Stimulated activated CD8-positive, alpha-beta memory T cell treated with anti-CD3 and anti-CD28 coated beads, Interleukin-2, amount 100 ng/mL, for 1 hour (primary cell): ENCODE data around the gene ALDH1A3.
A peak's percentile ranks its signal among the peaks of the same experiment; 100 is the strongest.
"Not testable (repeated sequence)": the region's sequence is repeated elsewhere in the genome, so short reads cannot be mapped to it uniquely, and the experiment has no call there.

Experiments used
- DNase-seq, 2 donors: peaks; one replicate each; pipeline ENCODE4 v3.0.0-alpha.2; 2020; ENCODE audit warnings: low read depth in 2 of 2

ALDH1A3 gene

DNA sequence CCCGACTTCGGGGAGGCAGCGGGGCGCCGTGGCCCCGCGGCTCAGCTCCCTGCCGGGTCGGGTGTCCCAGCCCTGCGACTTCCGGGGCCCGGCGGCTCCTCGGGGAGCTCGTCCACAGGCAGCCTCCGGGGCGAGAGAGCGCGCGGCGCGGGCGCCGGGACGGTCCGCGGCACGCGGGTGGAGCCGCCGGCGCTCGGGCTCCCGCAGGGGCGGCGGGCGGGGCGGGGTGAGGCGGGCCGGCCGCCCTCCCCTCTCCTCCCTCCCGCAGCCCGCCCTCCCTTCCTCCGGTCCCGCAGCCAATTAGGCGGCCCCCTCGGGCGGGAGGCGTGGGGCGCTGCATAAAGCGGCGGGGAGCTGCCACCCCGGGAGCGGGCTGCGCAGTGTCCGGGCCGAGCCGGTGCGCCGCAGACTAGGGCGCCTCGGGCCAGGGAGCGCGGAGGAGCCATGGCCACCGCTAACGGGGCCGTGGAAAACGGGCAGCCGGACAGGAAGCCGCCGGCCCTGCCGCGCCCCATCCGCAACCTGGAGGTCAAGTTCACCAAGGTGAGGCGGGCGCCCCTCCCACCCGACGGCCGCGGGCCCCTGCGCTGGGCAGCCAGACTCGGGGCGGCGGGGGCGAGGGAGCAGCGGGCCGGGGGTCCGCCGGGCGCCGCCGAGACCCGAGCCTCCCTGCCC is at the start of gene ALDH1A3:
TSS of gene ALDH1A3 (plus strand) at position 368 of the 675 bp plus-strand sequence. CDS start at position 445, 77 bp downstream.
- no peak for DNase-seq

DNA sequence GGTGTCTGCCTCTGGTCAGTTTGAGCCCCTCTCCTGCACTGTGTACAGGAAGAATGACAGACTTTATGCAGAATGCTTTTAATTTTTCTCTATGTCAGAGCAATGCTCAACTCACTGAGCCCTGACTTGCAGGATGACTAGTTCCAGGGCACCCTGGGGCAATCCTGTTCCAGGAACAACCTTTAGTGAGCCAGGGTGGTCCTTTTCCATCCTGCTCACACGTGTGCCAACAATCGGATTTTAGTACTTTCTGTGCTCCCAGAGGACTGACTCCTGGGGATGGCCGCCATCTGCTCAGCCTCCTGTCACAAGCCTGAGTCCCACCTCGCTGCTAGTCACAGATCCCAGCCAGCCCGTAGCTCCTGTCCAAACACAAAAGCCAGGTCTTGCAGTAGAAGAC is 48.2 kb upstream of the ALDH1A3 start:
- DNase-seq: no peak

DNA sequence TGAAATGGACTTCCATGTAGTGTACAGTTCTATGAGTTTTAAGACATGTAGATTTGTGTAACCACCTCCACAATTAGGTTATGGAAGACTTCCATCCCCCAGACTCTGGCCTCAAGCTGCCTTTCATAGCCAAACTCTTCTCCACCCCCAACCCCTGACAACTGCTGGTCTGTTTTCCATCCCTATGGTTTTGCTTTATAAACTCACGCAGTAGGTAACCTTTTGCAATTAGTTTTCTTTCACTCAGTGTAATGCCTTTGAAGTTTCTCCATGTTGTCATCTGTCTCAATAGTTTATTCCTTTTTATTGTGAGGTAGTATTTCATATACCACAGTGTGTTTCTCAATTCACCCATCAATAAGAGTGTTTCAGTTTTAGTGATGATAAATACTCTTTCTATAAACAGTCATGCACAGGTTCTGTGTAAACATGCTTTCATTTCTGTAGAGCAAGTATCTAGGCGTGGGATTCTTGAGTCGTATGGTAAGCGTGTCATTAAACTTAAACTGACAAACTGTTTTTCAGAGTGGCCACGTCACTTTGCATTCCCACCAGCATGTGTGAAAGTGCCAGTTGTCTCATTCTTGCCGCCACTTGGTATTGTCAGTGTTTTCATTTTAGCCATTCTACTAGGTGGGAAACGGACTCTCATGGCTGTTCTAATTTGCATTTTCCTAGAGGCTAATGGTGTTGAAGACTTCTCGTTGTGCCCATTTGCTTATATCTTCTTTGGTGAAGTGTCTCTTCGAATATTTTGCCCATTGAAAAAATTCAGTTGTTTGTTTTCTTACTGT is 47.3 kb upstream of the ALDH1A3 start:
- DNase-seq: no peak

DNA sequence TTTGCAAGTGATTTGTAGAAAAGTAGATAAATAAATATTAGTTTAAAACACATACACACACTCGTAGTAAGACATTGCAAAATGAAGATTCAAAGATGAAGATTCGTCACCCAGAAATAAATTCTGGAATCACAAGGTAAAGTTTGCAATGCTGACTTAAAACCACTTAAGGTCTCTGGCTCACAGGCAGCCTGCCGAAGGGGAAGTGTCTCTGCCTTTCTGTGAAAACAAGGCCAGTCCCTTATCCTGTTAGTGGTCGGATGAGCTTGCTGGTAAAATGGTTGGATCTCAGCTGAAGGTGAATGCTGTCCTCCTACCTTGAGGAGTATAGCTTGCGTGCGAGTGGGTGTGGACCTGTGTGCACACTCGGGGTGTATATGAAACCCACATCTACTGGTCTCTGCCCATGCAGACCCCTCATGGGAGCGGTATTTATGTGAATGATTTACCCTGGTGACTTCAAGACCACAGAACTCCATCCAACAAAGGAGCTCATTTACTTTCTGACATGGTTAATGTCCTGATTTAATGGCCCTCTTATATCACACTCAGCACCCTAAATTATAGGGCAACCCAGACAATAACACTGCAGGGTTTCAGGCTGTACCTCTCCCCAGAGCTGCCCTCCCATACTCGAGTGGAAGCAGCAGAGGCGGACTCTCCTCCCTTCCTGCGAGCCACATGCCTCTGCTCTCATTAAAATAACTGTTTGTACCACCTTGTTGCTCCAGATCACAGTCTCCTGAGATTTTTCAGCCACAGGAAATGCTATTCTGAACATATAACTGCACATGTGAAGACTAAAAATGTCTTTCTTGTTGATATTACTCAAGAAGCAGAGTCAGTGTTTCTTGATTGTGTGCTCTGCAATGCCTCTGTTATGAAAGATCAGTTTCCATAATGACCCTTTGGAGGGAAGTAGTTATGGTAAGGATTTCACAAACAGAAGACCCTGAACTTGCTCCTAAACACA is 45.9 kb upstream of the ALDH1A3 start:
- no peak for DNase-seq

DNA sequence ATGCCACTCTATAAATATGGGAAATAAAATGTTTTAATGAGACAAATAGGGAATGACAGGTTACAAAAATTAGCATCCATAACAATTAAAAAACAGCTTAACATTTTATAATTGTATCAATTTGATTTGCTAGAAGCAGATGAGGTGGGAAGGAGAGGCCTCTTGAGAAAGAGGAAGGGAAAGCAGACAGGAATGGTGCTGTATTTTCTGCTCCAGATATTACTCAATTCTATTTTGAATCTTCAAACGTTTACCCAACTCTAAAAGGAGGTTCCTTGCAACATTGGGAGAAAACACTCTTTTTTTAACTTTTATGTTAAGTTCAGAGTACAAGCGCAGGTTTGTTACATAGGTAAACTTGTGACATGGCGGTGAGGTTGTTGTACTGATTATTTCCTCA is 44.9 kb upstream of the ALDH1A3 start:
- DNase-seq: no peak

DNA sequence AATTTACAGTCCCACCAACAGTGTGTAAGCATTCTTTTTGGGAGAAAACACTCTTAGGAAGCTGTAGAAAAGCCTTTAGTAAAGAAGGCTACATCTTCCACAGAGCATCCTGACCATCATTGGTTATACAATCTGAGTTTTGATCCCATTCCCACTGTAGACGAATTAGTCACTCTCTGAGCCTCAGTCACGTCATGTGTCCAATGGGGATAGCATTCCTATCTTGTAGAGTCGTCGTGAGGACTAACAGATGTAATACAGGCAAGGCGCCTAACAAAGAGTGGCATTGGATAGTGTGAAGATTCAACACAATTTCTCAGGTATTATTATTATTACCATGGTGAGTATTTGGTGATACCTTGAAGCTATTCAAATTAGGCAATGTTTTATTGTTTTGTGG is 44.0 kb upstream of the ALDH1A3 start:
- DNase-seq: no peak

DNA sequence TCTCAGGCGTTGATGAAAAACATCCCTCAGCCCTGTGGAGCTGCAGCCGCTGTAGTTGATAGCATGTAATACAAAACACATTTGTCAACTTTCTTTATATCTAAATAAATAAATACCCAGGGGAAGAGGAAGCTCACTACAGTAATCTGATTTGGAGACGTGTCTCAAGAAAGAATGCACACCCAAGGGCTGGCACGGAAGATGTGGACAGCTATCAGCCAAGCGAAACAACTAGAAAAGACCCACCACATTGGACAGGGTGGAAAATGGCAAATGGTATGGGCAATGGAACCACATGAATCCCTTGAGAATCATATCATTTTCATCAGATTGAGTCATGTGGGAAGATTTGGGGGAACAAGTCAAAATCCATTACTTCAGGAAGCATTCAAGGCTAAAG is 43.1 kb upstream of the ALDH1A3 start:
- DNase-seq: no peak

DNA sequence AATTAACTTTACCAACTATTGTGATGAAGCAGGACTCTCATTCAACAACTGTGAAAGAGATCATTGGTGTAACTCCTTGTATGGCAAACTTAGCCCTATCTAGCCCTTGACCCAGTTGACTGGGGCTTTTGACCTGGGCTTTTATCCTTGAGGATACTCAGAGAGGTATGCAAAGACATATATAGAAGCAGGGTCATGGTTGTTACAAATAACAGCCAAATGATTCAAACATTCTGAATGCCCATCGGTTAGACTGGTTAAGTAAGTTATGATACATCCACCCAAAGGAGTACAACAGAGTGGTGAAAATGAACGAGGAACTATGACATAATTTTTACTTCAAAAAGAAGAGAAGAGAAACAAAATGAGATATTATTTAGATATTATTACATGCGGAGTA is 38.2 kb upstream of the ALDH1A3 start:
- no peak for DNase-seq

DNA sequence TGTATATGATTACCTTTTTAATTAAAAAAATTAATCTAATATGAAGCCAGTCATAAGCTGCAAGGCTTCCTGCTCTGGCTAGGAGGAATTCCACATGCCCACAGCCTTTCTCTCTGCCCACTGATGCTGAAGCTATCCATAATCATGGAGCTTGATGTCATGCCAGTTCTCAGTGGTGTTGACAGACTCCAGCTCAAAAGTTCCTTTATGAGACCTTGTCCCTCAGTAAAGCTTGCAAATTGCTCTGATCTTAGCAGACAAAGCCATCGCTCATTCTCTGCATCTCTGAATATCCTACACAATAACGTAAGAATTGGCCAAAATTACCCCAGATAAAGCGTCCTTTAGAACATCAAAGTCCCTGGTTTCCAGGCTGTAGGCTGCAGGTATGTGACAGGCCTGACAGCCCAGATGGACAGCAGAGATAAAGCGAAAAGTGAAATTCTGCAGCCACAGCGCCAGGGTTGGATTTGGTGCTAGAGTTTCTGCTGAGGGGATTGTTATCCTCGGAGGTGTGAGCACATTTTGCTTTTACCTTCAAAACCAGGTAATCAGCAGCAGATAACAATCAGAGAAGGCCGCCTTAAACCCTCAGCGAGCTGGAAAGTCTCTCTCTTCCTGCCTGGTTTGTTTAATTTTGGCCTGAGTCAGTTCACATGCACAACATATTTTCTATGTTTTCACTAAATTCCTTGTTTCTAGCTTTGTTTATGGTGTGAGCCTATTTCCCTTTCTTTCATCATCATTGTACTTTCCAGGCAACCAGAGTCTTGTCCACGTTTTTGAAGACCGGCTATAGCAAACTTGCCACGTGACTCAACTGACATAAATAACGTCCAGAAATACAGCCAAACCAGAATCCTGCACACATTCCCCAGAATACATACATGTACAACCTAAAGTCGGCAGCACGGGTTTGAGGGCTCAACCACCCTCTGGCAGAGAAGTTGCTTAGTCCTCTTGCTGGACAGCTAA is 36.6 kb upstream of the ALDH1A3 start:
- DNase-seq: no peak

DNA sequence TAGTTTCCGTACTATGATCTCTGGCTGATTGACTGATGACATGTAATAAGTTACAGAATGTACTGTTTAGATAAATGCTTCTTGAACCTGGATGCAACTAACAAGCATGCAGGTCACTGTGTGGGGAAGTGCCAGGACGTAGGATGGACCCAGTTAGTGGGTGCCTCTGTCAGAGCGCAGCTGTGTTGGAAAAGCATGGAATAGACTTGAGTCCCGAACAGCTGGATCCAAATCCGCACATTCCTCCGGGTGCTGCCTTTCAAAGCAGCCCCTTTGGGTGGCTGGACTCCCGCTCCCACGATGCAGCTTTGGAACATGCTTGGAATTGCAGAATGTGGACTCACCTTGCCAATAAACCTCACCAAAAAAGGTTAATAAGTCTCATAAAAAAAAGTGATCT is 35.5 kb upstream of the ALDH1A3 start:
- no peak for DNase-seq

DNA sequence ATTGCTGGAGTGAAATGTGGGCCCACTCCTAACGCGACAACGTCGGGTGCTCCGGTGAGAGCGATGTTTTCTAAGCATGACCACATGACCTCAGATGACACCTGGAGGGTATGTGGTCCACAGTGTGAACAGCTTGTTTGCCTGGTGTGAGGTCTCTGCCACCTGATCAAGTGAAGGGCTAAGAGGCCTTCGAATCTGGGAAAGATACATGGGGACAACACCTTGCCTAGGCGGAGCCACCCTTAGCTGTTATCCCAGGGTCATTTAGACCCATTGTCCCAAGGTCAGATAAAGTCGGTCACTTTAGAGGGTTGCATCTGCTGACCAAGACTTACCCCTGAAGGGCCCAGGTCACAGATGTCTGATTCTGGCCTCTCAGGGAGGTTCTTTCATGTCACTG is 34.9 kb upstream of the ALDH1A3 start:
- DNase-seq: no peak

DNA sequence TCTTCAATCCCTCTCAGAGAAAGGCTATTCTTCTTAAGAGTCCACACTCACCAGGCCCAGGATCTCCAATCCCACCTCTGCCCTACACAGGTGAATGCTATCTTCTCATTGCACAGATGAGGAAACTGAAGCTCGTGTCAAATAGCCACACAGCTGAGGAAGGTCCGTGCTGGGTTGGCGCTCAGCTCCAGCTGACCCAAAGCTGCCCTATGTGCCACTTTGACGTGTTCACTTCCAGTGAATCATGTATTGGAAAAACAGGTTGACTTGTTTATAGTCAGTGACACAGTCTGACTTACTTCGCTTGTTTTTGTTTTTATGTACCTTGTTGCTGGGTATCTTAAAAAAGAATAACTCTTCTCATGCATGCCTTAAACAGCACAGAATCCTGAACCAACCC is 32.4 kb upstream of the ALDH1A3 start:
- DNase-seq: no peak

DNA sequence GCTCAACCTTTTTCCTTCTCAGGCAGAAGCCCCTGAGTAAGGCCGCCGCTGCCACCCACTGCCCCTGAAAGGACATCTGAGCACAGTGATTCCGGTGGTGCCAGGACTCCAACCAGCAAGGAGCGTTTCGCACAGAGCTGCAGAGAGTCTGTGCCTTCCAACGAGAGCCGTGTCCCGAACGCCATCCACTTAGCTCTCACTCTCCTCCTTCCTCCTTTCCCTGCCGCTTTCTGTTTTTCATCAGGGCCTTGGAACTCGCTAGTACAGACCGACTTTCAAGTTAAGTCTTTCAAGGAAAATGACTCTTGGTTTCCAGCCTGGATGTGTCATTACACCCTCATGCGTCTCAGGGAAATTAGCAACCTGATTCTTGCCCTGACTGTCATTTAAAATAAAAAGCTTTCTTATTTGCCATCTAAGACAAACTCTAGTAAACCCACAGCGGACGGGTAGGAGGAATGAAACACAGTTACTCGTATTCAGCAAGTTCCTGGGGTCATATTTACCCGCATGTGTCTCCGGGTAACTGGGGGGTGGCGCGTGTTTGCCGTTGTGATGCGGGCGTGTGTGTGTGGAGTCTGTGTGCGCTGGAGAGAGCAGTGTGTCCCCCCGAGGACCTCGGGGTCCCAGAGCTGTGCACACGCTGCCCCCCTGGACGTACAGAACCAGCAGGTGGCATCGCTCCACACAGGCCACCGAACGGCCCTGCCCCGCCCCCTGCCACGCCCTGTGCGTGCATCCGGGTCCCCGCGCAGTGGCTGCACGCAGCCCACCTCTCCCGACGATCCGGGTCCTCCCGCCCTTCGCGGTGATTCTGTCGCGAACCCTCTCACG is 30.4 kb upstream of the ALDH1A3 start:
- DNase-seq: peak; percentile 14 to 36

DNA sequence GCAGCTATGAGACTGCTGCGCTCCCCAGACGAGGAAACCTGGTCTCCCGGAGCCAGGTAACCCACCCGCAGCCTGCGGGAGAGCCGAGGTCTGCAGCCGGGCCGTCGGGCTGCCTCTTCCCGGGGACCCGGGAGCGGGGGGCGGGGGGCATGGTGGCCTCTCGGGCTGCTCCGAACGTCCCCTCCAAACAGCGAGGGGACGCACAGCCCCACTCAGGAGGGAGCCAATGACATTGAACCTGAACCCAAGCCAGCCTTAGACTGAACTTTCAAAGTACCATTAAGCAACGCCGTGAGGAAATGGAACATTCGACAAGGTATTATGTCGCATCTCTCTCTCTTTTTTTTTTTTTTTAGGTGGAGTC is 29.8 kb upstream of the ALDH1A3 start:
- no peak for DNase-seq

DNA sequence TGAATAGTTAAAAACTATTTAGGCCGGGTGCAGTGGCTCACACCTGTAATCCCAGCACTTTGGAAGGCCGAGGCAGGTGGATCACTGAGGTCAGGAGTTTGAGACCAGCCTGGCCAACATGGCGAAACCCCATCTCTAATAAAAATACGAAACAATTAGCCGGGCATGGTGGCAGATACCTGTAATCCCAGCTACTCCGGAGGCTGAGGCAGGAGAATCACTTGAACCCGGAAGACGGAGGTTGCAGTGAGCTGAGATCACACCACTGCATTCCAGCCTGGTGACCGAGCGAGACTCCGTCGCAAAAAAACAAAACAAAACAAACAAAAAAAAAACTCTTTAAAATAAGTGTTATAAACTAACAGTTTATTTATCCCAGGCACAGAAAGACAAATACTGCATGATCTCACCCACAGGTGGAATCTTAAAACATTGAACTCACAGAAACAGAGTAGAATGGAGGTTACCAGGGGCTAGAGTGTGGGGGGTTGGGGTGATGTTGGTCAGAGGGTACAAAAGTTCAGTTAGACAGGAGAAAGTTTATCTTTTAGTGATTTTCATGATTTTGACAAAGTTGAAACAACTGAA is 28.1 kb upstream of the ALDH1A3 start:
- DNase-seq: not testable (repeated sequence)

DNA sequence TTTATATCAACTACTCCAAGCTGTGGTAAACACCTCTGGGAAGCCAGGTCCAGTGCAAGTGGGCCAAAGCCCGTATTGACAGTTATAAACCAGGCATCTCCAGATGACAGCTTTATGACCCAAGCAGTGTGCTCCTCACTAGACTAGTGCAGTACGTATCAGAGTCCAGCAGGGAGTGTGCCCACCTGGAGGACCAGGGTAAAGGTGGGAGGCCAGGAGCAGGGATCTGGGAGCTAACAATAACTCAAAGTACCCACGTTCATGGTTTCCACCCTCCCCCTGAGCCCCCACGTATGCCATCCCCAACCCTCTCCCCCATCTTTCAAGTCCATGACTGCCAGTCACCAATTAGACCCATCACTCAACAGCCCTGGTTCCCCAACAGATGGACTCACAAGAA is 27.0 kb upstream of the ALDH1A3 start:
- DNase-seq: no peak

DNA sequence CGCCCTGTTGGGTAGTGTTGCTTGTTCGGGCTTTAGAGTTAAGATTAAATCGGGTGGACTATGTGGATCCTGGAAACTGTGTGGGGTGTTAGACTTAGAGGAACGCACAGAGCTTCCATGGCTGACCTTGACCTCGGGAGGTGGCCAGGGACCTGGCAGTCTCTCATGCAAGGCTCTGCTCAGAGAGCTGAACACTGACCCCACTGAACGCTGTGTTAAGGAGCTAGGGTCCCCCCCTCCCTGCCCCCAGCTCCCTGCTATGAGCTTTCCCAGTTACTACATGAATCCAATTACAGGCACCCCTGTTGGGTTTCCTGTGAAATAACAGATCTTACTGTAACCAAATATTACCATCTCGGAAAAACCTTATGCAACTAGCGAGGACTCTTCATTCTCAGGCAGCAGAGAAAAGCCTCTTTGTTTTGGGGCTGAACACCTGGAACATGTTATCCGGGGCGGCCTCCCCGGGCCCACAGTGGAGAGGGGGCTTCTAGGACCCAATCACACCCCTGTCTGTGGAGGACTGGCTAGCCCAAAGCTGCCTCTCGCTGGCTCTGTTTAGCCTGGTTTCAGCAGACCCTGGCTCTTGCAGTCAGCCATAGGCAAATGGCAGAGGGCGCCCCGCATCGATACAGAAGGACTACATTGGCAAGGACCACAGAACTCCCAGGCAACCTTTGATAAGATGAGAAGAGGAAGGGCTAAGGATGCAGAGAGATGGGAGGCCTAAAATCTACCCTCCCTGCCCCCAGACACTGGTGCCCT is 25.8 kb upstream of the ALDH1A3 start:
- no peak for DNase-seq

DNA sequence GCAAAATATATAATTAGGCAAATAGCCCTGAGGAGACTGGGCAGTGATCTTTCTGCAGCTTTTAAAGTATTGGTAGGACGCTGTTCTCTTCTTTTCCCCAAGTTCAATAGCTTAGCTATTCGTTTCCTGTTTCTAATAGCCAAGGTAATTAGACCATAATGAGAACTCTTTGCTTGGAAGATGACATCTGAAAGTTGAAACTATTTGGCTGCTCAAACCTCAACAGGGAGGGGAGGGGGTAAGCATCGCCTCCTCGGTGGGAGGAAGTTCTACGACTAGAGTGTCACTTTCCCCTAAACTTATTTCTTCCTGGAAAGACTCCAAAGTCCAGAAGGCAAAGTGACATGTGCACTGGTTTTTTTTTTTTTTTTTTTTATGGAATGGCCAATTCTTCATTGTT is 22.8 kb upstream of the ALDH1A3 start:
- no peak for DNase-seq

DNA sequence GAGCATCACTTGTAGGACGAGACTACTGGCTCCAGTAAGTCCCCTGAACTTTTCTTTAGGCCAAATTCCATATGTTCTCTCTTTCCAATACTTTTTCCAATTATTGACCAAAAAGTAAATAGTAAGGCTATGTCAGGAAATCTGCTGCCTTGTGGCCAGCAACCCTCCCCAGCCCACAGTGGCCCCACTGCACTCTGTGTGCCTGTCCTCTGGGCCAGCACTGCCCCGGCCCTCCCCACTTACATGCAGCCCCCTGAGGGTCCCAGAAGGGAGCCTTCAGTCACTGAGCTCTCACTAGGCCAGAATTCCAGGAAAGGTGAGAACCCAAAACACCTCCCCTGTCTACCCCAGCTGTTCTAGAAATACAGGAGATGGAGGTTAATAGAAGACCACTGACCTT is 21.3 kb upstream of the ALDH1A3 start:
- no peak for DNase-seq
